Prostate gland (tissue), 2 donors: Measurements from ENCODE around the gene LAD1. TPM values are rescaled to one million over a fixed set of nuclear protein-coding genes. Genes with fewer than 3 reads are reported as not detected.
A peak's percentile ranks its signal among the peaks of the same experiment; 100 is the strongest.

Source experiments
- DNase-seq: peaks from one replicate; pipeline ENCODE4 v3.0.0-alpha.2; 2019; ENCODE audit warnings: low spot score
- H3K27ac ChIP-seq, 2 donors: fragments of 200-600 bp; sonication (generic); 2 replicates each; pipeline ENCODE4 v1.5.1; 2017 to 2019
- H3K27me3 ChIP-seq: fragments of 200-600 bp; sonication (generic); replicated peaks from 2 replicates; pipeline ENCODE4 v1.5.1; 2019; ENCODE audit not compliant: insufficient read depth
- H3K36me3 ChIP-seq, 2 donors: fragments of 200-600 bp; sonication (generic); 1 replicate in 1 of 2; 2 replicates in 1 of 2; pipeline versions ENCODE4 v1.5.1 to v1.8.1; 2017 to 2019
- H3K4me1 ChIP-seq: fragments of 200-600 bp; sonication (generic); replicated peaks from 2 replicates; pipeline ENCODE4 v1.5.1; 2019
- H3K4me3 ChIP-seq, 2 donors: fragments of 200-600 bp; sonication (generic); 2 replicates each; pipeline ENCODE4 v1.5.1; 2017 to 2019
- H3K9me3 ChIP-seq: fragments of 200-600 bp; sonication (generic); 2 replicates; pipeline ENCODE4 v1.5.1; 2017
- POLR2A ChIP-seq: fragments of 450-650 bp; IDR thresholded peaks from one replicate; pipeline ENCODE4 v1.6.1; 2016; ENCODE audit warnings: antibody characterized with exemption, mild to moderate bottlenecking
- POLR2AphosphoS5 ChIP-seq: sonication (generic); formaldehyde crosslinking; IDR thresholded peaks from one replicate; pipeline ENCODE4 v1.6.1; 2017; ENCODE audit warnings: antibody characterized with exemption
- WGBS: methylation state at CpG from one replicate; pipeline ENCODE4 v1.1.5; 2018; 5-methylcytosine and 5-hydroxymethylcytosine counted together
- intact Hi-C: fragments of 100-400 bp; cut with DNase I; formaldehyde crosslinking; loops from one replicate; pipeline ENCODE4 v1.14.2; 2022
- total RNA-seq, 2 donors: library from RNA; depleted of rRNA; stranded (reverse); fragments of >200 nt; gene quantifications; one replicate each; pipeline ENCODE4 v1.1.0, GENCODE V29; 2016
- TF ChIP-seq, protein P1 (sequence below), 4 experiments: fragments of 200-600 bp in 2 of 4; fragments of 450-650 bp in 2 of 4; sonication (generic) in 2 of 4; IDR thresholded peaks; 1 replicate in 3 of 4; 2 replicates in 1 of 4; pipeline ENCODE4 v1.5.1; 2016 to 2019; ENCODE audit warnings: antibody characterized with exemption in 4 of 4, mild to moderate bottlenecking in 2 of 4, moderate library complexity in 2 of 4

LAD1 gene
- total RNA-seq, 2 donors from 2014 or later = 12.8 to 26.8 TPM

DNA sequence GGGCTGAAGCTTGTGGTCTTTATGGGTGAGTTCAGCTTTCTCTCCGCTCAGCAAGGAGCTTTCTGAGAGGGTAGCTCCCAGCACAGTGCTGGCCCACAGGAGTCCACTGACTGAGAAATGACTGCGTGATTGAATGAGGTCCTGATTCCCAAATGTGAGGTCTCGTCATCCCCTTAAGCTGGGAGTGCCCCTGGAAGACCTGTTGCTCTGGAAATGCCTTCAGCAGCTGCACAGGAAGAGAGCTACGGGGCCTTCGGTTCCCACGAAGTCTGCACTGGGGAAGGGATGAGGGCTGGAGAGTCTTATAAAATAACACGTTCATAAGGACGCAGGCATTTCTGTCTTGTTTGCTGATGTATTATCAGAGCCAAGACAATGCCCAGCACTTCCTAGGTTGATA is 35.7 kb downstream of the LAD1 start:
- no peak for DNase-seq
- Histone ChIP-seq H3K36me3 (no peaks in the 10 kb centered on the region), H3K9me3 (no peaks in the 10 kb centered on the region), H3K27ac (no peak overlapping the region), H3K4me1 (no peaks in the 10 kb centered on the region), H3K27me3 (no peaks in the 10 kb centered on the region), H3K4me3 (no peak overlapping the region)
- 67% methylated on average over 8 of the region's 8 CpGs for WGBS
- TF ChIP-seq POLR2A = no peak
- TF ChIP-seq, protein P1, sequence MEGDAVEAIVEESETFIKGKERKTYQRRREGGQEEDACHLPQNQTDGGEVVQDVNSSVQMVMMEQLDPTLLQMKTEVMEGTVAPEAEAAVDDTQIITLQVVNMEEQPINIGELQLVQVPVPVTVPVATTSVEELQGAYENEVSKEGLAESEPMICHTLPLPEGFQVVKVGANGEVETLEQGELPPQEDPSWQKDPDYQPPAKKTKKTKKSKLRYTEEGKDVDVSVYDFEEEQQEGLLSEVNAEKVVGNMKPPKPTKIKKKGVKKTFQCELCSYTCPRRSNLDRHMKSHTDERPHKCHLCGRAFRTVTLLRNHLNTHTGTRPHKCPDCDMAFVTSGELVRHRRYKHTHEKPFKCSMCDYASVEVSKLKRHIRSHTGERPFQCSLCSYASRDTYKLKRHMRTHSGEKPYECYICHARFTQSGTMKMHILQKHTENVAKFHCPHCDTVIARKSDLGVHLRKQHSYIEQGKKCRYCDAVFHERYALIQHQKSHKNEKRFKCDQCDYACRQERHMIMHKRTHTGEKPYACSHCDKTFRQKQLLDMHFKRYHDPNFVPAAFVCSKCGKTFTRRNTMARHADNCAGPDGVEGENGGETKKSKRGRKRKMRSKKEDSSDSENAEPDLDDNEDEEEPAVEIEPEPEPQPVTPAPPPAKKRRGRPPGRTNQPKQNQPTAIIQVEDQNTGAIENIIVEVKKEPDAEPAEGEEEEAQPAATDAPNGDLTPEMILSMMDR (IDR thresholded peaks at IDR 0.05) = no peak
- no peak for TF ChIP-seq POLR2AphosphoS5
- intact Hi-C loops = loop anchor here (5.0 kb wide), 1 partner anchor 111 kb away; no protein-coding TSS in a partner anchor

DNA sequence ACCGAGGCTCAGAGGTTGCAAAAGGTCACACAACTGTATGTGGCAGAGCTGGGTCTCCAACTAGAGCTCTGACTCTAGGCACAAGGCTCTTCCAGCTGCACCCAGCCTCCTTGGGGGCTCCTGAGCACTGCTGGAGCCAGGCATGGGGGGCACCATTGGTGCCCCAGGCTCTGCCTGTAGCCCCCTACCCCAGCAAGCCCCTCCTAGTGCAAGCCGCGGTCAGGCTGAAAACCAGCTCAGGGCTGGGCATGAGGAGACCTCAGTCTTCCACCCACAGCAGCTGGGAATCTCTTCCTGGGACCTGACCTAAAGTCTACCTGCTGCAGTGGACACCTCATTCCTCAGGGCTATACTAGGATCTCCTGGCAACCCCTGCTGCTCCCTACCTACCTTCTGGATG is 36.2 kb downstream of the LAD1 start:
- Histone ChIP-seq H3K4me3 (no peak overlapping the region), H3K27me3 (no peaks in the 10 kb centered on the region), H3K4me1 (no peaks in the 10 kb centered on the region), H3K9me3 (no peaks in the 10 kb centered on the region), H3K27ac (no peak overlapping the region), H3K36me3 (no peaks in the 10 kb centered on the region)
- no peak for DNase-seq
- intact Hi-C loops = loop anchor here (5.0 kb wide), 1 partner anchor 111 kb away; no protein-coding TSS in a partner anchor
- 81% methylated on average over 3 of the region's 3 CpGs for WGBS
- TF ChIP-seq, protein P1 (IDR thresholded peaks at IDR 0.05) = no peak
- TF ChIP-seq POLR2A (no peak), POLR2AphosphoS5 (no peak)

DNA sequence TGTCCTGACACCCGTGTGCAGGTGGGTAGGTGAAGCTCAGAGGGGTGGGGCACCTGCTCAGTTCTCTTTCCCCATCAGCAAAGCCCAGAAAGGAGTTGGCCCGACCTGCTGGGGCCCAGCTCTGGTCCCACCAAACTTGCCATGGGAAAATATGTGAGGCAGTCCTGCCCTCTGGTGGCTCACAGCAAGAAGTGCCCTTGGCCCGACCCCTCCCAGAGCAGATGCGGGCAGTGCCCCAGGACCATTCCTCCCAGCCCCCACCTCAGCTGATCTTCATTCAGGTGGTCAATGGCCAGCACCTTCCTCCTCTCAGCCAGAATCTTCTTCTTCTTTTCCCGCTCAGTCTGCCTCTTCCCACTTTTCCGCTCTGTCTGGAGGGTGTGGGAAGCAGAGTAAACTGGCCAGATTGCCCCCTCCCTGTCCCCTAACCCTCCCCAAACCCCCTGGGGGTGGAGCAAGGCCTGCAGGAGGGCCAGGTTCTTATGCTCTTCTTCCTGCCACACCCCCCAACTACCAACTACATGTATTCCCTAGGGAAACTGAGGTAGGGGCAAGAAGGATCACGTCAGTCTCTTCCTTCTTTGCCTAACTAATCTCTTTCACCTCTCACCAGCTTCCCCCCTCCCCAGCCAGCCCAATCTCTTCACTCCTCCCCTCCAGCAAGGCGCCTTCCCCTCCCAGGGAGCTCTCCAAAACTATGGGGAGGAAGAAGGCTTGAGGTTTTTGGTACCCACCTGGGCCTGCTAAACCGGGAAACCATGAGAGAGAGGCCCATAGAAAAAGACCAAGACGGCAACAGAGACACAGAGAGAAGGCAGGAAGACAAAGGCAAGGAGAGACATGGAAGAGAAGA is 37.2 kb downstream of the LAD1 start:
- H3K4me1 ChIP-seq = no peaks in the 10 kb centered on the region
- no peaks in the 10 kb centered on the region for H3K36me3 ChIP-seq
- H3K27ac ChIP-seq = no peak overlapping the region
- intact Hi-C loops = loop anchor here (5.0 kb wide), 1 partner anchor 110 kb away; no protein-coding TSS in a partner anchor
- TF ChIP-seq, protein P1 (IDR thresholded peaks at IDR 0.05) = peak; percentile 50 to 92 (median 88)
- no peak for TF ChIP-seq POLR2A
- TF ChIP-seq POLR2AphosphoS5 = no peak
- WGBS = 59% methylated on average over 10 of the region's 10 CpGs
- H3K4me3 ChIP-seq = no peak overlapping the region
- DNase-seq = peak; percentile 34
- no peaks in the 10 kb centered on the region for H3K9me3 ChIP-seq
- H3K27me3 ChIP-seq = no peaks in the 10 kb centered on the region

DNA sequence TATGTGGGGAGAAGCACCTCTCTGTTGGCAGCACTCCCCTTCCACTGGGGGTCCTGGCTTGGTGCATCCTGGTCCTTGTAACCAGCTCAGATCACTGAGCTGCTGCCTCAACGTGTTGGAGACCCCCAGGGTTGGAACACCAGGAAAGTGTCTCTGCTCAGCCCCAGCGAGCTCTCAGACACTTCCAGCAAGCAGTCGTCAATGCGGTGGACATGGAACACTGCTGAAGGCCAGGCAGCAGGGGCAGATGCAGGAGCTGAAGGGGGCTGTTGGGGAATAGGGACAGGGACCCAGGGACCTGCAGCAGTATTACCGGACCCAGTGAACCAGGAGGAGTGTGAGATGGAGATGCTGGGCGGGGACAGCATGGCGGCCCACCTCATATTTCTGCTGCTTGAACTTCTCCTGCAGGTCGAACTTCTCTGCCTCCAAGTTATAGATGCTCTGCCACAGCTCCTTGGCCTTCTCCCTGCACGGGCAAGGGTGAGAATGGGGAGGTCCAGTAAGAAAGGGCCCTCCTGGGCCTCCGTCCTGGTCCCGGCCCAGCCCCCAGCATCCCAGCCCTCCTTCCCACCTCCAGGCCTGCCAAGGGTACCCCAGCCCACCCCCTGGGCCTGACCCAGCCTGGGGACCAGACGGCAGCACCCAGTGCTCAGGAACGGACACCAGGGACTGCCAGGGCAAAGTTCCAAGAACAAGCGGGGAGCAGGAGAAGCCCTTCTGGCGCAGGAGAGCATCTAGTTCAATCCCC is 38.0 kb downstream of the LAD1 start:
- no peak overlapping the region for H3K4me3 ChIP-seq
- no peaks in the 10 kb centered on the region for H3K9me3 ChIP-seq
- DNase-seq = no peak
- no peaks in the 10 kb centered on the region for H3K4me1 ChIP-seq
- TF ChIP-seq POLR2AphosphoS5 (no peak), POLR2A (no peak)
- TF ChIP-seq, protein P1 (IDR thresholded peaks at IDR 0.05) = no peak
- intact Hi-C loops = loop anchor here (5.0 kb wide), 1 partner anchor 109 kb away; no protein-coding TSS in a partner anchor
- no peaks in the 10 kb centered on the region for H3K36me3 ChIP-seq
- 84% methylated on average over 15 of the region's 15 CpGs for WGBS
- no peak overlapping the region for H3K27ac ChIP-seq
- no peaks in the 10 kb centered on the region for H3K27me3 ChIP-seq
